Raji (cell line): ENCODE measurements around the gene PTPRT.

Experiments used
- POLR2A ChIP-seq: IDR thresholded peaks from 2 replicates; pipeline ENCODE4 v1.6.1; 2011; ENCODE audit warnings: low read depth, low read length, control low read depth; ENCODE audit not compliant: insufficient read depth

Gene PTPRT

DNA sequence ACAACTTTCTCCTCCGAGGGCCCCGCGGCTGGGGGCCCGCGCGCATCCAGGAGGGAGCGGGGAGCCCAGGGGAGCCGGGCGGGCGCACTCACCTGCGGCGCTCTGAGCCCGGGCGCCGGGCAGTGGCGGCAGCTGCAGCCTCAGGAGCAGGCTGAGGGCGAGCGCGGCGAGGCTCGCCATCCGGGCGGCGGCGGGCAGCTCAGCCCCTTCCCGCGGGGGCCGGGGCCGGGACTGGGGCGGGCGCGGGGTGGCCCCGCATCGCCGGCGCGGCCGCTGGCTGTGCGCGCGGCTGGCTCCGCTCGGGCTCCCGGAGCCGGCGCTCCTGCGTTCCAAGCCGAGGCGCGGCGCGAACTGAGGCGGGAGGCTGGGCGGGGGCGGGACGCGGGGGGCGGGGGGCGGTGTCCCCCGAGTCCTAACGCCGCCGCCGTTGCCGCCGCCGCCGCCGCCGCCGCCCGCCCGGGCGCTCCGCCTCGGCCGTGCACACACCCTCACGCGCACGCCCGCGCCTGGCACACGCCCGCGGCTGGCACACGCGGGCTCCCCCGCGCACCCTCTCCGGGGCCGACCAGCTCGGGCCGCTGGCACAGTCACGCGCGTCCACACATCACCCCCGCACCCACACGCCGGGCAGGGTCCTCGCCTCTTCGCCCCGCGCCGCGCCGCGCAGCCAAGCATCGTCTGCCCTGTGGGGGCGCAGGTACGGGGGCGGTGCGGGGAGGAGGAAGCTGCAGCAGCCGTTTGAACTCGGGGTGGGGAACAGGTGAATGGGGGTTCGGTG, at the start of gene PTPRT:
Gene PTPRT (minus strand): TSS at position 353 of the 778 bp plus-strand sequence. CDS start 173 bp downstream, at position 180.
- TF ChIP-seq POLR2A: no peak

- no peak for TF ChIP-seq POLR2A
These were observed 49.1 kb upstream of the PTPRT start for GRCh38 chr20:43238833-43239232.

- TF ChIP-seq POLR2A: no peak
These were observed 48.6 kb upstream of the PTPRT start for GRCh38 chr20:43238266-43238665.

GRCh38 chr20:43237651-43238168, 48.0 kb upstream of the PTPRT start:
- no peak for TF ChIP-seq POLR2A

GRCh38 chr20:43235998-43236397, 46.3 kb upstream of the PTPRT start:
- no peak for TF ChIP-seq POLR2A

DNA sequence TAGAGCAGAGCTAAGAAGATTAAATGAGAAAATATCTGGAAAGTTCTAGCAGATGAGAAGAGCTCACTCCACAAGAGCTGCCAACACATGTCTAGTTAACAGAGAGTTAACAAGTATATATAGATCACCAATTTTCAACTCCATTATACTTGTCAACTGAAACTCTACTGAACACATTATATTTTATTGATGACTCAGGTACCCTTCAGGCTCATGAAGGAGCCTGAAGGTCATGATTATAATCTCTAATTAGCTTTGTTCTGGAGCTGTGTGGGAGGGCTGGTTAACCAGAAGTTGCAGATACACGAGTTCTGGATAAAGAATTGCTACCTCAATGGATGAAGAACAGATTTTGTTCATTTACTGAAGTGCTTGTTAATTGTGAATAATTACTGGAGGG, 42.1 kb upstream of the PTPRT start:
- no peak for TF ChIP-seq POLR2A

DNA sequence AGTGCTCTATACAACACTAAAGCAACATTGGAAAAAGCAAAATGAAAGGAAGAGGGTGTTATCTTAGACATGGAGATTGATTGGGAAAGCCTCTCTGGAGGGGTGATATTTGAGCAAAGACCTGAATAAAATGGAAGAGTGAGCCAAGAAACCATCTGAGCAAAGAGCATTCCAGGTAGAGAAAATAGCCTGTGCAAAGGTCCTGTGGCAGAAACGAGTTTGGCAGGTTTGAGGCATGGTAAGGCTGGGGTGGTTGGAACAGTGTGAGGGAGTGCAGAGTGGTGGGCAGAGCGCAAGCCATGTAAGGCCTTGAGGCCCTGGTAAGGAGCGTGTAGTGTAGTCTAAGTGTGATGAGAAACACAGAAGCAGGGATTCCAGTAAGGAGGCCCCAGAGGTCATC, 40.0 kb upstream of the PTPRT start:
- TF ChIP-seq POLR2A: no peak

DNA sequence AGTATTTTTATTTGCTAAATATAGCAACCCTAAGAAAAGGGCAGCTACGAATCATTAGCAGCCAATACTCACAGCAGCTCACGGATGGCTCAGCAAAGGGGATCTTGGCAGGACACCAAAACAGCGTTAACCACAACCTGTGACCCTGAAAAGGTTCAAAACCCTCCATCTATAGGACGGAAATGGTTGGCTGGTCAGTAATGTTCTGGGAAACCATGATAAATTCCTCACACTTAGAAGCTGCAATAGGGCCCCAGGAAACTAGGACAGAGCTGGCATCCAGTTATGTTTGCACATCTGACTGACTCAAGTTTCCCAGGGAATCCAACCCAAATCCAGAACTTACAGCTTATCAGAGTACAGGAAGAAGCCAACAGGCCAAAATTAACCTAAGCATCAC, 30.9 kb upstream of the PTPRT start:
- no peak for TF ChIP-seq POLR2A

DNA sequence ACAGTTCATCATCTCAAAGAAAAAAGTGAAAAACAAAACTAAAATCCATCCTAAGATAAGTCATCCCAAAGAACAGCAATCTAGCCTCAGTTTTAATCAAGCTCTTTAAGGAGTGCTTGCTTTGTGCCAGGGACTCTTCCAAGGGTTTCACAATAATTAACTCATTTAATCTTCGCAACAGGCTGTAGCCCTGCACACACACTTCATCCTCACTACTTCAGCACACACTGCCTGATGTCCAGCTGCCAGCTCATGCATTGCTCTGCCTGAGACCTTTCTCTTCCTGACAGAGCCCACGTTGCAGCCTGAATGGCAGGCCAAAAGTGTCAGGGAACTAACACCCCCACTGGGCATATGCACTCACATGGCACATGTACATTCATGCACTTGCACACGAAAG, 21.2 kb upstream of the PTPRT start:
- TF ChIP-seq POLR2A: no peak

GRCh38 chr20:43209831-43210230, 20.1 kb upstream of the PTPRT start:
- TF ChIP-seq POLR2A: no peak

- TF ChIP-seq POLR2A: no peak
These were observed 16.0 kb upstream of the PTPRT start for GRCh38 chr20:43205699-43206098.

DNA sequence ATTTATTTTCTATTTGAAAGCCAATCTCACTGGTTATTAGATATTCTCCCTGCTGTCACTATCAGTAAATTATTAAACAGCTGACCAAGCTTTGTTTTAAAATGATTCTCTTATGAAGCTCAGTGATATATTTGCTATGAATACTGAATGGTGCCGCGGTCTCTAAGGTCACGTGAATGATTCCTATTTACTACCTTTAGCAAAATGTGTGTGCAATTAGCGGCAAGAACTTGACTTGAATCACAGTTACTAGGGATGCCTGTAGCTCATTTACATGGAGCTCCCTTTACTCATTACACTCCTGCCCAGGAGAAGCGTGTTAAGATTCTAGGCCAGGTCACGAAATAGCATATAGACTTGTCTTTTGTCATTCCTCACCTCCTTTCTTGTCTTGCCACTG, 12.4 kb upstream of the PTPRT start:
- no peak for TF ChIP-seq POLR2A

DNA sequence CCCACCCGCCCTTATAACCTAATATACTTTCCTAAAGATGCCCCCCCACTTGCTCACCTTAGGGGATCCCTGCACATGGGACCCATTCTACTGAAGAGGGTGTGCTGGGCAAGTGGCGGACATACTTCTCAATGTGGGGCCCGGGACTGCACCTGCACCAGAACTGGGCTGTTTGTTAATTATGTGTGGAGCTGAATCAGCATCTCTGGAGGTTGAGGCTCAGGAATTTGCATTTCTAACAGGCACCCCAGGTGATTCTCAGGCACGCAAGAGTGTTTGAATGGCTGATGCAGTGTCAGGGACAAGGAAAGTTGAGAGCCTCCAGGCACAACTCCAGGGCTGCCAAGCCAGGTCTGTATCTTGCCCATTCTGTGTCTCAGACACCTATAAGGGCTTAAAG, 8.9 kb upstream of the PTPRT start:
- no peak for TF ChIP-seq POLR2A

GRCh38 chr20:43196243-43196642, 6.5 kb upstream of the PTPRT start:
- TF ChIP-seq POLR2A: no peak

DNA sequence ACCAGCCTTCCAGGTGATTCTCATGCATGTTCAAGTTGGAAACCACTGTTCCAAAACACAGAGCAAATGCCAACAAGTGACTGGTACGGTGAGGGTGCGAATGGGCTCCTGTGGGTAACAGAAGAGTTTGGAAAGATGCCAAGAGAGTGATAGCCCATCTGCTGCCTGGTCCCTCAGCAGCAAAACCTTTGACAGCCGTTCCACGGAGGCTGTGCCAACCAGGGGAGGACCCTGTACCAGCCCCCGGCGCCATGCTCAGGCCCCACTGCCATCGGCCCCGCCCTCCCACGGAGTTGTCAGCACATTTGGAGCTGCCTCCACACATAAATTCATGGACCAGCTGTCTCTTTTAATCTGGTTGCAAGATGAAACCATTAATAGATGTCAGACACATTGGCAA, 4.4 kb upstream of the PTPRT start:
- TF ChIP-seq POLR2A: no peak

GRCh38 chr20:43193443-43193842, 3.7 kb upstream of the PTPRT start:
- TF ChIP-seq POLR2A: no peak
